C4-2B (cell line): ENCODE data around the gene SEPTIN2.

Experiments used
- CTCF ChIP-seq: fragments of 450-650 bp; conservative IDR thresholded peaks from 2 replicates; pipeline ENCODE4 v1.5.1; 2017; ENCODE audit warnings: mild to moderate bottlenecking
- ZFX ChIP-seq: fragments of 450-650 bp; IDR thresholded peaks from 2 replicates; pipeline ENCODE4 v1.6.1; 2017

- no peak for TF ChIP-seq CTCF
- no peak for TF ChIP-seq ZFX
Observed at GRCh38 chr2:241270531-241270930, 45.2 kb upstream of the SEPTIN2 start.
